Mammary epithelial cell (primary cell): ENCODE data around the gene CELF4.

Experiments
- EZH2 ChIP-seq: IDR thresholded peaks from 2 replicates; pipeline ENCODE4 v1.6.1; 2012; ENCODE audit warnings: low read length, inconsistent platforms, borderline replicate concordance
- TF ChIP-seq, protein P1 (sequence below), 2 donors: IDR thresholded peaks in 1 of 2; conservative IDR thresholded peaks in 1 of 2; 2 replicates each; pipeline ENCODE4 v1.5.1; 2011 to 2012; ENCODE audit warnings: inconsistent platforms in 2 of 2, low read length in 2 of 2, mild to moderate bottlenecking in 2 of 2, control low read depth in 1 of 2, low read depth in 1 of 2; ENCODE audit not compliant: insufficient read depth in 1 of 2; ENCODE audit errors: extremely low read depth in 1 of 2

DNA sequence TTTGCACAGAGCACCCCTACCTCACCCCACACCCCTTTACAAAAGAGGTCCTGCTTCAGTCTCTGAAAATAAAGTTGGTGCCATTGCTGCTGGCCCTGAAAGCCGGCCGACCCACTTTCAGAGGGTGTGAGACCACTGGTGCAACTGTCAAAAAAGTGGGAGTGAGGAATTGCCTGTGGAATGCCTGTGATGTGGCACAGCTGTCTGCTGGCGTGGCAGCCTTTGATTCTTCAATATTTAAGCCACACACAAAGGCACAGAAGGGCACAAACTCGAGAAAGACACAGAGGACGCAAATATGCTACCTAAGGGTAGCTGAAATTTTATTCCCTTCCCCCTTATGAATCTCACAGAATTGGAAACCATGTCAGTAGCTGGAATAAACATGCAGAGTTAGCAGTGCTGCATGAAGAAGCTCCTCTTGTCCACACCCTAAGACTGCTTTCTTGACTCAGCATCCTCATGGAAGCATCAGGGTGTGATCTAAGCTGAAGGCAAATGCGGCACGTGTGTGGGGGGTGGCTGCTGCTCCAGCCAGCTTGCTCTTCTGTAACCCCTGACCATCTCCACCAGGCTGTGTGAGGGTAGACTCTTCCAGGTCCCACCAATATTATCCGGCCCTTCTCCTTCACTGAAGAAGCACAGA, 92.3 kb downstream of the CELF4 start:
- TF ChIP-seq EZH2: no peak
- TF ChIP-seq, protein P1, sequence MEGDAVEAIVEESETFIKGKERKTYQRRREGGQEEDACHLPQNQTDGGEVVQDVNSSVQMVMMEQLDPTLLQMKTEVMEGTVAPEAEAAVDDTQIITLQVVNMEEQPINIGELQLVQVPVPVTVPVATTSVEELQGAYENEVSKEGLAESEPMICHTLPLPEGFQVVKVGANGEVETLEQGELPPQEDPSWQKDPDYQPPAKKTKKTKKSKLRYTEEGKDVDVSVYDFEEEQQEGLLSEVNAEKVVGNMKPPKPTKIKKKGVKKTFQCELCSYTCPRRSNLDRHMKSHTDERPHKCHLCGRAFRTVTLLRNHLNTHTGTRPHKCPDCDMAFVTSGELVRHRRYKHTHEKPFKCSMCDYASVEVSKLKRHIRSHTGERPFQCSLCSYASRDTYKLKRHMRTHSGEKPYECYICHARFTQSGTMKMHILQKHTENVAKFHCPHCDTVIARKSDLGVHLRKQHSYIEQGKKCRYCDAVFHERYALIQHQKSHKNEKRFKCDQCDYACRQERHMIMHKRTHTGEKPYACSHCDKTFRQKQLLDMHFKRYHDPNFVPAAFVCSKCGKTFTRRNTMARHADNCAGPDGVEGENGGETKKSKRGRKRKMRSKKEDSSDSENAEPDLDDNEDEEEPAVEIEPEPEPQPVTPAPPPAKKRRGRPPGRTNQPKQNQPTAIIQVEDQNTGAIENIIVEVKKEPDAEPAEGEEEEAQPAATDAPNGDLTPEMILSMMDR (conservative IDR thresholded peaks at IDR 0.05 in 1 of 2, IDR thresholded peaks at IDR 0.05 in 1 of 2; ENCODE audit: extremely low read depth in 1 of 2, insufficient read depth in 1 of 2, low read depth in 1 of 2, low read length in 2 of 2): no peak
